Mucosa of descending colon (tissue), 3 donors: ENCODE data around the gene PAEP. TPM values are rescaled to one million over a fixed set of nuclear protein-coding genes. Genes with fewer than 3 reads are reported as not detected.
"Not testable (repeated sequence)": the region's sequence is repeated elsewhere in the genome, so short reads cannot be mapped to it uniquely, and the experiment has no call there.

Experiments used
- ATAC-seq: fragments of 200-7000 bp; cut with Tn5 transposase; one replicate; pipeline ENCODE4 v1.9.1; 2020; ENCODE audit warnings: mild to moderate bottlenecking, moderate library complexity
- DNase-seq, 3 donors: peaks; one replicate each; pipeline ENCODE4 v3.0.0-alpha.2; 2020
- H3K36me3 ChIP-seq: fragments of 200-600 bp; one replicate; pipeline ENCODE4 v1.8.0; 2021; ENCODE audit warnings: low read depth, mild to moderate bottlenecking
- H3K4me1 ChIP-seq: fragments of 200-600 bp; one replicate; pipeline ENCODE4 v1.8.0; 2021; ENCODE audit warnings: low read depth, mild to moderate bottlenecking
- H3K4me3 ChIP-seq: fragments of 200-600 bp; one replicate; pipeline ENCODE4 v1.8.0; 2021; ENCODE audit warnings: mild to moderate bottlenecking
- H3K9me3 ChIP-seq: fragments of 200-600 bp; one replicate; pipeline ENCODE4 v1.8.0; 2021; ENCODE audit warnings: mild to moderate bottlenecking
- intact Hi-C, 2 donors: fragments of 100-400 bp; cut with DNase I in 1 of 2; cut with micrococcal nuclease in 1 of 2; formaldehyde crosslinking; loops; one replicate each; pipeline versions ENCODE4 v1.11.0 to v1.11.1; 2022; cut with DNase I, micrococcal nuclease
- total RNA-seq, 3 donors: library from RNA; stranded (reverse); fragmentation: NEBNext Ultra II Directional in 2 of 3; extraction: Animal tissue kit (Norgen Biotek cat#: 25700) in 2 of 3; gene quantifications; one replicate each; pipeline versions ENCODE4 v1.2.1 to v1.2.4, GENCODE V29; 2021 to 2023
- TF ChIP-seq, protein P1 (sequence below): fragments of 200-600 bp; IDR thresholded peaks from one replicate; pipeline ENCODE4 v1.8.0; 2022; ENCODE audit warnings: antibody characterized with exemption, mild to moderate bottlenecking
- donor health status: DM: no; HTN: no; CAD: no; lungs with moderate emphysema.
- donor health status: DM: no; HTN: no; CAD: no.
- donor health status: DM: no; HTN: yes; CAD: no.

Gene PAEP
- total RNA-seq, 3 donors from 2014 or later = not detected

DNA sequence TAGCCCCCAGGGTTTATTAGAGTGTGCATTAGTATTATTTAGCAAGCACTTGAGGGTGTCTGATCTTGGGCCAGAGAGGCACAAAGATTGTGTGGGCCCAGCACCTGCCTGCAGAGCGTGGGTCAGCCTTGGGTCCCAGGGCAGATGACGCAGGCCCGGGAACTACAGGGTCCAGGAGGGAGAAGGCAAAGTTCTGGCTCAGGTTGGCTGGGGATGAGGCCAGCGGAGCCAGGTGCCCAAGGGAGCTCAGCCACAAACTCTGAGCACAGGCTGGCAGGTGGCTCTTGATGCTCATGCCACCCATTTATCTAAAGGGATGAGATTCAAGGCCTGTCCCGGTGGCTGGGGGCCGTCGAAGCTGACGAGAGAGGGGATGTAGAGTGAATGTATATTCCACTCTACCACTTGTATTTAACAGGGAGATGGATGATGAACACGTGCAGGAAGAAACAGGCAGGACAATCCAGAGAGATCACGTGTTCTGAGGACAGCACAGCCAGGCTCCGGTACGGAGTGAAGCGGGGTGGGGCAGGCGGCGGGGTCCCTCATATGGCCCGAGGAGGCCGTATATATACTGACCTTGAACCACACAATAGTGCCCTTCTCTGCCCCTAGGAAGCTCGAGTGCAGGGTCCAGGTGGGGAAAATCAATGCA, 16.4 kb upstream of the PAEP start:
- Histone ChIP-seq H3K36me3 (no peaks in the 10 kb centered on the region), H3K4me1 (no peaks in the 10 kb centered on the region), H3K9me3 (no peaks in the 10 kb centered on the region), H3K4me3 (no peak overlapping the region)
- ATAC-seq (no peak), DNase-seq (no peak)
- intact Hi-C loops = no loop called here
- TF ChIP-seq, protein P1, sequence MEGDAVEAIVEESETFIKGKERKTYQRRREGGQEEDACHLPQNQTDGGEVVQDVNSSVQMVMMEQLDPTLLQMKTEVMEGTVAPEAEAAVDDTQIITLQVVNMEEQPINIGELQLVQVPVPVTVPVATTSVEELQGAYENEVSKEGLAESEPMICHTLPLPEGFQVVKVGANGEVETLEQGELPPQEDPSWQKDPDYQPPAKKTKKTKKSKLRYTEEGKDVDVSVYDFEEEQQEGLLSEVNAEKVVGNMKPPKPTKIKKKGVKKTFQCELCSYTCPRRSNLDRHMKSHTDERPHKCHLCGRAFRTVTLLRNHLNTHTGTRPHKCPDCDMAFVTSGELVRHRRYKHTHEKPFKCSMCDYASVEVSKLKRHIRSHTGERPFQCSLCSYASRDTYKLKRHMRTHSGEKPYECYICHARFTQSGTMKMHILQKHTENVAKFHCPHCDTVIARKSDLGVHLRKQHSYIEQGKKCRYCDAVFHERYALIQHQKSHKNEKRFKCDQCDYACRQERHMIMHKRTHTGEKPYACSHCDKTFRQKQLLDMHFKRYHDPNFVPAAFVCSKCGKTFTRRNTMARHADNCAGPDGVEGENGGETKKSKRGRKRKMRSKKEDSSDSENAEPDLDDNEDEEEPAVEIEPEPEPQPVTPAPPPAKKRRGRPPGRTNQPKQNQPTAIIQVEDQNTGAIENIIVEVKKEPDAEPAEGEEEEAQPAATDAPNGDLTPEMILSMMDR = no peak

DNA sequence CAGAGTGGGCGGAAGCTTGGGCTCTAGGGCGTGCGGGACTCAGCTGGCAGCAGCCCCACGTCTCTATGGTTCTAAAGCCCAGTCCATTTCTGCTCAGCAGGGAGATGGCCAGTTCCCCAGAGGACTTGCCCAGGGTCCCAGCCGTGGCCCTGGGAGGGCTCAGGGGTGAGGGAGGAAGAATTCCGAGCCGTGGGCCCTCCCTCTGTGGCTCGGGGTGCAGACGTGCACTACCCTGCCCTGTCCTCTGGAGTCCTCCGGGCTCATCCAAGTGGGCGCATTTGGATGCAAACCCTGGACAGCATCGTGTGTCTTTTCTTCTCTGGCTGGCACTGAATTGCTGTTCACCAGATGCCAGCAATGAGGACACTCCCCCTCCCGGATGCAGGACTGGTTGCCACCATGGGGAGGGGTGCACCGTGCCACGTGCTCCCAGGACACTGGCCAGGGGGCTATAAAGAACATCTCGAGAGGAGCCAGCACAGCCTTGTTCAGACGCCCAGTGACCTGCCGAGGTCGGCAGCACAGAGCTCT, 15.8 kb upstream of the PAEP start, which contains the start of gene OBP2A:
Gene OBP2A (plus strand): TSS at position 481 of the 531 bp plus-strand sequence. CDS start 55 bp downstream, outside the sequence.
- DNase-seq, ATAC-seq, H3K9me3 ChIP-seq, H3K4me1 ChIP-seq, H3K36me3 ChIP-seq, H3K4me3 ChIP-seq, intact Hi-C loops: not testable (repeated sequence)

DNA sequence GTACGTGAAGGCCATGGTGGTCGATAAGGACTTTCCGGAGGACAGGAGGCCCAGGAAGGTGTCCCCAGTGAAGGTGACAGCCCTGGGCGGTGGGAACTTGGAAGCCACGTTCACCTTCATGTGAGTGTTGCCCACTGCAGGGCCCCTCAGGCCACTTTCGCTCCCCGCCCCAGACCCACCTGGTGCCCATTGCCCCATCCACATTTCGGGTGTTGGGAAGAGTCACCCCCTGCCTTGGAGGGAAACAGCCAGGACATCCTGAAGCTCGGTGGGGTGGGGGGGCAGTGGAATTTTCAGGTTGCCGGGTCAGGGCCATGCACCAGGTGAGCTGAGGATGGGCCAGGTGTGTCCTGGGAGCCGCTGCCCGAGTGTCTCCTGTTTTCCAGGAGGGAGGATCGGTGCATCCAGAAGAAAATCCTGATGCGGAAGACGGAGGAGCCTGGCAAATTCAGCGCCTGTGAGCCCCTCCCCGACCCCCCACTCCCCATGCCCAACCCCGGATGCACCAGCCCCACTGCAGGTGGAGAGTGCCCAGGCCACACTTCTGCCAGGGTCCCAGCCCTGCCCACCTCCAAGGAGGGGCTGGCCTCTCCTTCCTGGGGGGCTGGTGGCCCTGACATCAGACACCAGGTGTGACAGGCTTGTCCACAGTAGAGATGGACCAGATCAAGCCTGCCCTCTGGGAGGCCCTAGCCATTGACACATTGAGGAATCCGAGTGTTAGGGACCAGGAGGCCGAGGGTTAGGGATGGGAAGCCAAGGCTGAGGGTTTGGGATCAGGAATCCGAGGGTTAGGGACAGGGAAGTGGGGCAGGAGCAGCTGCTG, 14.6 kb upstream of the PAEP start:
- H3K36me3 ChIP-seq, H3K9me3 ChIP-seq, intact Hi-C loops, ATAC-seq, H3K4me3 ChIP-seq, DNase-seq, H3K4me1 ChIP-seq: not testable (repeated sequence)

DNA sequence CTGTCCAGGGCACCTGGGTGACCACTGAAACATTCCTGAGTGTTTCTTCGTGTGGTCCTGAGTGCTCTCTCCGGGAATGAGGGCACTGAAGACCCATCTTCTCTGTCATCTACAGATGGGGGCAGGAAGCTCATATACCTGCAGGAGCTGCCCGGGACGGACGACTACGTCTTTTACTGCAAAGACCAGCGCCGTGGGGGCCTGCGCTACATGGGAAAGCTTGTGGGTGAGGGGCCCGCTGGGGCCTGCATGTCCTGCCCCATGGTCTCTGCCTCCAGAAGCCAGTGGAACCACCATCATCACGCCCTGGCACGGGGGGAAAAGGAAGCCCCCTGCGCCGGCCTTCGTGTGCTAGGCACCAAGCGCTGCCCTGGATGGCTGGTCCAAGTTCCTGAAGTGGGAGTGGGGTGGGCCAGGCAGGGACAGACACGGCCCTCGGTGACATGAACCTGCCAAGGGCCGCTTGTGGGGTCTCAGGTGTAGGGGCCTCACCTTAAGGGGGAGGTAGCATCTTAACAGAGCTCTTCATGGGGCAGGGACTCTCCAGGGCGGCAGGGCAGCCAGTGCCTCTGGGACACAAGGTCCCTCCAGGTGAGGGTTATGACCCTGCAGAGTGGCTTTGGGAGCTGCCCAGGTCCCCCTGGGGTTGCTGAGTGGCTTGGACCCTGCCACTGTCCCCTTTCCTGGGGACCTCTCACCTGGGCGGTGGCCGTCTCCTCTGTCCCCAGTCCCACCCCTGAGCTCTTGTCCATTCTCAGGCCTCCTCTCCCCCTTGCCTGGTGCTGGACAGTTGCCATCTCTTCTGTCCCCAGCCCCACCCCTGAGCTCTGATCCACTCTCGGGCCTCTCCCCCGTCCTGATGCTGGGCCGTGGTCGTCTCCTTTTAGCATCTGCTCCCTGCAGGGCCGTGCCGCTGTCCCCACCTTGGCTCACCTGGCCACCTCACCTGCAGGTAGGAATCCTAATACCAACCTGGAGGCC, 13.5 kb upstream of the PAEP start:
- intact Hi-C loops = no loop called here
- H3K4me1 ChIP-seq = no peaks in the 10 kb centered on the region
- ATAC-seq (no peak), DNase-seq (no peak)
- H3K4me3 ChIP-seq = no peak overlapping the region
- no peaks in the 10 kb centered on the region for H3K9me3 ChIP-seq
- no peaks in the 10 kb centered on the region for H3K36me3 ChIP-seq
- TF ChIP-seq, protein P1 = no peak

DNA sequence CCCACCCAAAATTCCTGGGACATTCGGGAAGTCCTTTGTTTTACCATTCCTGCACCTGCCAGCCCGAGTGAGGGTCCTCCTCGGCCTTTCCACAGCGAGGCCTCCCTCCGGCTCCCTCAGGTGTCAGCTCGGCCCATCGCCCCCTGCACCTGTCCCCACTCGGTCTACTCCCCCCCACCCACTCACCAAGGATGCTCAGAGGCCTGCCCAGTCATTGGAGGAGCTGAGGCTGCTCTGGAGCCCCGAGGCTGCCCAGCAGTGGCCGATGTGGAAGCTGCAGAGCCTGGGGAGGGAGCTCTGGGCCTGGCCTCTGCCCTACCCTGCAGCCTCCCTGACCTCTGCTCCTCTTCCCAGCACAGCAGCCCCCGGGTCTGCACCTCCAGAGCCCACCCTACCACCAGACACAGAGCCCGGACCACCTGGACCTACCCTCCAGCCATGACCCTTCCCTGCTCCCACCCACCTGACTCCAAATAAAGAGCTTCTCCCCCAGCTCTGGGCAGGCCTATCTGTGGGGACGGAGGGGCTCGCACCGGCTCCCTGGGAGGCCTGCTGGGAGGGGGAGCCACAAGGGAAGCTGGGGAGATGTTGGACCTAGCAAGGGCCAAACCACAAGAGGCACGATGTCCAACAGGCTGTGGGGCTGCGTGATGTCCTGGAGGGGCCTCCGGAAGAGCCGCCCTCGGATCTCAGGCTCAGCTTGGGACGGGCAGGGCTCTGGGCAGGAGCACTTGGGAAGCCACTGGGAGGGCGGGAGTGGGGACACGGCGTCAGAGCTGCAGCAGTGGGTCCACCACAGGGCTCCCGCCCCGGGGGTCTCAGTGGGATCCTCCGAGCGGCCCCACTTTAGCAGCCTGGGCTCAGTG, 11.8 kb upstream of the PAEP start:
- H3K36me3 ChIP-seq, H3K9me3 ChIP-seq, ATAC-seq, H3K4me3 ChIP-seq, H3K4me1 ChIP-seq, intact Hi-C loops, DNase-seq: not testable (repeated sequence)

DNA sequence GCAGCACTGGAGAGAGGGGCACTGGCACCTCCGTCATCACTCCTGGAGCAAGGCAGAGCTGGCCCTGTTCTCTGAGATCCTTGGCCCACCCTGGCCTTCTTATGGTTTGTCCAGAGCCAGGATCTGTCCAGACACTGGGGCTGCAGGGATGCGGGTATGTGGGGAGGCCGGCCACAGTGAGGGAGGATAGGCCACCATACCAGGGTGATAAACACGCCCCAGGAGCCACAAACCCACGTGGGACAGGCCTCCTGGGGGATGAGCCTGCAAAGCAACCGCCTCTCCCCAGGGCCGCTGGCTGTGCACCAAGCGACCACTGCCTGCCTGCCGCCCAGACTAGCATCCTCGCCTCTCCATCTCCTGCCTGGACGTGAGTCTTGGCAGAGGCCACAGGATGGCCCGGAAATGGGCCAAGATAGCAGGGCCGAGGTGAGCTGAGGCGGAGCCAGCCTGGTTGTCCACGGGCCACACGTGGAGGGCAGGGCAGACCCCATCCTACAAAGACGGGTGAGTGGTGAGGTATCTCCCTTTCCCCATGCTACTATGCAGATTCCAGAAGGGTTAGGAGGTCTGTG, 11.1 kb upstream of the PAEP start:
- TF ChIP-seq, protein P1 = no peak
- H3K4me3 ChIP-seq = no peak overlapping the region
- DNase-seq (no peak), ATAC-seq (no peak)
- no peaks in the 10 kb centered on the region for H3K4me1 ChIP-seq
- intact Hi-C loops = no loop called here
- no peaks in the 10 kb centered on the region for H3K36me3 ChIP-seq
- H3K9me3 ChIP-seq = no peaks in the 10 kb centered on the region
